ENCODE data around the gene AGO1. TPM values are rescaled to one million over a fixed set of nuclear protein-coding genes. Genes with fewer than 3 reads are reported as not detected.

AGO1 gene
- total and polyA plus RNA-seq, 2 of the 13 experiments (the other 11 are each of a cell fraction or from before 2014, with no cell fraction given), result 9.2 to 18.6 TPM

DNA sequence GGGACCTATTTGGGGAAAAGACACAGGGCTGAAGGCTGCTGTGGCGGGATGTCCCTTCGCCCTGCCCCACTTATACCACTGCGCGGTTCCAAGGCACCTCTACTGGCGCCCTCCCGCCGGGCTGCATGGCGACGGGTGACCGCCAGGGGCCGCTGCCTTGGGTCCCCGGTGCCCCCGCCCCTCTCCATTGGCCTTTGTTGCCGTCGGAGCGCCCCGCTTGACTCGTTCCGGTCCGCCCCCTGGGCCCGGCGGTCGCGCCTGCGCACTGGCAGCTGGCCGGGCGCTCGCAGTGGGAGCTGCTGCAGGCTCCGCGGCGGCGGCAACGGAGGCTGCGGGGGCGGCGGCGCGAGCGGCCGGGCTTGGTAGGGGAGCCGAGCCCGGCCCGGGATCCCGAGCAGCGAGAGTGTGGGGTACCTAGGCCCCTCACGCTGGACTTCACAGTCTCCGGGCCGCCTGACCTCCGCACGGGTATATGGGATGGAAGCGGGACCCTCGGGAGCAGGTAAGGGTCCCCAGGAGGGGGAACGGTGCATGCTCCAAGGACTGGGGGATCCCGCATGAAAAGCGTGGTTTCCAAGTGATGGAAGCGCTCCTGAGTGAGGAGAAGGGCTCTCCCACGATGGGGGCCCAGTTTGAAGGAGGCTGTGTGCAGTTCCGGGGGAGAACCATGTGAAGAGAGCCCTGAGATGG lies at the start of gene AGO1 (continued):
- TF ChIP-seq REXO4 (CRISPR knock-in tag; IDR thresholded peaks at IDR 0.05; ENCODE audit: borderline replicate concordance) (no peak), DNMT3B (CRISPR knock-in tag; conservative IDR thresholded peaks at IDR 0.05) (no peak; the same call in 1 of the 2 replicates), SRF (IDR thresholded peaks at IDR 0.05; ENCODE audit: low read depth, low read length) (peak; percentile 4; the same call in 1 of the 2 replicates), ZNF451 (CRISPR knock-in tag; IDR thresholded peaks at IDR 0.05) (no peak), HNRNPLL (IDR thresholded peaks at IDR 0.05; ENCODE audit: low read depth, low read length, poor library complexity, severe bottlenecking) (peak; percentile 57), FOXO1 (CRISPR knock-in tag; IDR thresholded peaks at IDR 0.05) (0 out of 2 replicates have a peak, but pooled peaks have one; percentile 58), NFE2 (CRISPR knock-in tag; IDR thresholded peaks at IDR 0.05) (no peak), BHLHE40 (IDR thresholded peaks at IDR 0.05; ENCODE audit: low read length) (0 out of 2 replicates have a peak, but pooled peaks have one; percentile 19), ZBTB1 (CRISPR knock-in tag; IDR thresholded peaks at IDR 0.05; ENCODE audit: borderline replicate concordance) (no peak), ZNF558 (CRISPR knock-in tag; IDR thresholded peaks at IDR 0.05; ENCODE audit: borderline replicate concordance) (no peak; the same call in 1 of the 2 replicates), TRIM24 (CRISPR knock-in tag; IDR thresholded peaks at IDR 0.05) (no peak), ZNF235 (CRISPR knock-in tag; IDR thresholded peaks at IDR 0.05; ENCODE audit: borderline replicate concordance) (peak; percentile 63; the same call in 1 of the 2 replicates)
- TF ChIP-seq, protein P1, sequence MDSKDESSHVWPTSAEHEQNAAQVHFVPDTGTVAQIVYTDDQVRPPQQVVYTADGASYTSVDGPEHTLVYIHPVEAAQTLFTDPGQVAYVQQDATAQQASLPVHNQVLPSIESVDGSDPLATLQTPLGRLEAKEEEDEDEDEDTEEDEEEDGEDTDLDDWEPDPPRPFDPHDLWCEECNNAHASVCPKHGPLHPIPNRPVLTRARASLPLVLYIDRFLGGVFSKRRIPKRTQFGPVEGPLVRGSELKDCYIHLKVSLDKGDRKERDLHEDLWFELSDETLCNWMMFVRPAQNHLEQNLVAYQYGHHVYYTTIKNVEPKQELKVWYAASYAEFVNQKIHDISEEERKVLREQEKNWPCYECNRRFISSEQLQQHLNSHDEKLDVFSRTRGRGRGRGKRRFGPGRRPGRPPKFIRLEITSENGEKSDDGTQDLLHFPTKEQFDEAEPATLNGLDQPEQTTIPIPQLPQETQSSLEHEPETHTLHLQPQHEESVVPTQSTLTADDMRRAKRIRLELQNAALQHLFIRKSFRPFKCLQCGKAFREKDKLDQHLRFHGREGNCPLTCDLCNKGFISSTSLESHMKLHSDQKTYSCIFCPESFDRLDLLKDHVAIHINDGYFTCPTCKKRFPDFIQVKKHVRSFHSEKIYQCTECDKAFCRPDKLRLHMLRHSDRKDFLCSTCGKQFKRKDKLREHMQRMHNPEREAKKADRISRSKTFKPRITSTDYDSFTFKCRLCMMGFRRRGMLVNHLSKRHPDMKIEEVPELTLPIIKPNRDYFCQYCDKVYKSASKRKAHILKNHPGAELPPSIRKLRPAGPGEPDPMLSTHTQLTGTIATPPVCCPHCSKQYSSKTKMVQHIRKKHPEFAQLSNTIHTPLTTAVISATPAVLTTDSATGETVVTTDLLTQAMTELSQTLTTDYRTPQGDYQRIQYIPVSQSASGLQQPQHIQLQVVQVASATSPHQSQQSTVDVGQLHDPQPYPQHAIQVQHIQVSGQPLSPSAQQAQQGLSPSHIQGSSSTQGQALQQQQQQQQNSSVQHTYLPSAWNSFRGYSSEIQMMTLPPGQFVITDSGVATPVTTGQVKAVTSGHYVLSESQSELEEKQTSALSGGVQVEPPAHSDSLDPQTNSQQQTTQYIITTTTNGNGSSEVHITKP (CRISPR knock-in tag; IDR thresholded peaks at IDR 0.05; ENCODE audit: low read depth), result no peak
- TF ChIP-seq, protein P2, sequence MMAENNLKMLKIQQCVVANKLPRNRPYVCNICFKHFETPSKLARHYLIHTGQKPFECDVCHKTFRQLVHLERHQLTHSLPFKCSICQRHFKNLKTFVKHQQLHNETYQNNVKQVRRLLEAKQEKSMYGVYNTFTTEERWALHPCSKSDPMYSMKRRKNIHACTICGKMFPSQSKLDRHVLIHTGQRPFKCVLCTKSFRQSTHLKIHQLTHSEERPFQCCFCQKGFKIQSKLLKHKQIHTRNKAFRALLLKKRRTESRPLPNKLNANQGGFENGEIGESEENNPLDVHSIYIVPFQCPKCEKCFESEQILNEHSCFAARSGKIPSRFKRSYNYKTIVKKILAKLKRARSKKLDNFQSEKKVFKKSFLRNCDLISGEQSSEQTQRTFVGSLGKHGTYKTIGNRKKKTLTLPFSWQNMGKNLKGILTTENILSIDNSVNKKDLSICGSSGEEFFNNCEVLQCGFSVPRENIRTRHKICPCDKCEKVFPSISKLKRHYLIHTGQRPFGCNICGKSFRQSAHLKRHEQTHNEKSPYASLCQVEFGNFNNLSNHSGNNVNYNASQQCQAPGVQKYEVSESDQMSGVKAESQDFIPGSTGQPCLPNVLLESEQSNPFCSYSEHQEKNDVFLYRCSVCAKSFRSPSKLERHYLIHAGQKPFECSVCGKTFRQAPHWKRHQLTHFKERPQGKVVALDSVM (CRISPR knock-in tag; IDR thresholded peaks at IDR 0.05), result peak; percentile 61; the same call in 1 of the 2 replicates
- TF ChIP-seq, protein P3, sequence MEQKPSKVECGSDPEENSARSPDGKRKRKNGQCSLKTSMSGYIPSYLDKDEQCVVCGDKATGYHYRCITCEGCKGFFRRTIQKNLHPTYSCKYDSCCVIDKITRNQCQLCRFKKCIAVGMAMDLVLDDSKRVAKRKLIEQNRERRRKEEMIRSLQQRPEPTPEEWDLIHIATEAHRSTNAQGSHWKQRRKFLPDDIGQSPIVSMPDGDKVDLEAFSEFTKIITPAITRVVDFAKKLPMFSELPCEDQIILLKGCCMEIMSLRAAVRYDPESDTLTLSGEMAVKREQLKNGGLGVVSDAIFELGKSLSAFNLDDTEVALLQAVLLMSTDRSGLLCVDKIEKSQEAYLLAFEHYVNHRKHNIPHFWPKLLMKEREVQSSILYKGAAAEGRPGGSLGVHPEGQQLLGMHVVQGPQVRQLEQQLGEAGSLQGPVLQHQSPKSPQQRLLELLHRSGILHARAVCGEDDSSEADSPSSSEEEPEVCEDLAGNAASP (CRISPR knock-in tag; IDR thresholded peaks at IDR 0.05; ENCODE audit: borderline replicate concordance), result no peak
- TF ChIP-seq, protein P4, sequence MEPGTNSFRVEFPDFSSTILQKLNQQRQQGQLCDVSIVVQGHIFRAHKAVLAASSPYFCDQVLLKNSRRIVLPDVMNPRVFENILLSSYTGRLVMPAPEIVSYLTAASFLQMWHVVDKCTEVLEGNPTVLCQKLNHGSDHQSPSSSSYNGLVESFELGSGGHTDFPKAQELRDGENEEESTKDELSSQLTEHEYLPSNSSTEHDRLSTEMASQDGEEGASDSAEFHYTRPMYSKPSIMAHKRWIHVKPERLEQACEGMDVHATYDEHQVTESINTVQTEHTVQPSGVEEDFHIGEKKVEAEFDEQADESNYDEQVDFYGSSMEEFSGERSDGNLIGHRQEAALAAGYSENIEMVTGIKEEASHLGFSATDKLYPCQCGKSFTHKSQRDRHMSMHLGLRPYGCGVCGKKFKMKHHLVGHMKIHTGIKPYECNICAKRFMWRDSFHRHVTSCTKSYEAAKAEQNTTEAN (CRISPR knock-in tag; conservative IDR thresholded peaks at IDR 0.05), result no peak; the same call in 1 of the 2 replicates
- TF ChIP-seq, protein P5, sequence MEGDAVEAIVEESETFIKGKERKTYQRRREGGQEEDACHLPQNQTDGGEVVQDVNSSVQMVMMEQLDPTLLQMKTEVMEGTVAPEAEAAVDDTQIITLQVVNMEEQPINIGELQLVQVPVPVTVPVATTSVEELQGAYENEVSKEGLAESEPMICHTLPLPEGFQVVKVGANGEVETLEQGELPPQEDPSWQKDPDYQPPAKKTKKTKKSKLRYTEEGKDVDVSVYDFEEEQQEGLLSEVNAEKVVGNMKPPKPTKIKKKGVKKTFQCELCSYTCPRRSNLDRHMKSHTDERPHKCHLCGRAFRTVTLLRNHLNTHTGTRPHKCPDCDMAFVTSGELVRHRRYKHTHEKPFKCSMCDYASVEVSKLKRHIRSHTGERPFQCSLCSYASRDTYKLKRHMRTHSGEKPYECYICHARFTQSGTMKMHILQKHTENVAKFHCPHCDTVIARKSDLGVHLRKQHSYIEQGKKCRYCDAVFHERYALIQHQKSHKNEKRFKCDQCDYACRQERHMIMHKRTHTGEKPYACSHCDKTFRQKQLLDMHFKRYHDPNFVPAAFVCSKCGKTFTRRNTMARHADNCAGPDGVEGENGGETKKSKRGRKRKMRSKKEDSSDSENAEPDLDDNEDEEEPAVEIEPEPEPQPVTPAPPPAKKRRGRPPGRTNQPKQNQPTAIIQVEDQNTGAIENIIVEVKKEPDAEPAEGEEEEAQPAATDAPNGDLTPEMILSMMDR (CRISPR knock-in tag; IDR thresholded peaks at IDR 0.05), result peak; percentile 93
